DOHH2 (cell line): Measurements from ENCODE around the gene SMARCA4.

Experiments
- EZH2phosphoT487 ChIP-seq: fragments of 200-600 bp; sonication (generic); IDR thresholded peaks from 2 replicates; pipeline ENCODE4 v1.6.1; 2017; ENCODE audit warnings: borderline replicate concordance, mild to moderate bottlenecking, antibody characterized with exemption, low read length, moderate library complexity, mixed read lengths
- TF ChIP-seq, protein P1 (sequence below): fragments of 200-600 bp; sonication (generic); IDR thresholded peaks from one replicate; pipeline ENCODE4 v1.5.1; 2014; ENCODE audit warnings: antibody characterized with exemption, mild to moderate bottlenecking, low read depth, low read length; ENCODE audit not compliant: poor library complexity, severe bottlenecking

DNA sequence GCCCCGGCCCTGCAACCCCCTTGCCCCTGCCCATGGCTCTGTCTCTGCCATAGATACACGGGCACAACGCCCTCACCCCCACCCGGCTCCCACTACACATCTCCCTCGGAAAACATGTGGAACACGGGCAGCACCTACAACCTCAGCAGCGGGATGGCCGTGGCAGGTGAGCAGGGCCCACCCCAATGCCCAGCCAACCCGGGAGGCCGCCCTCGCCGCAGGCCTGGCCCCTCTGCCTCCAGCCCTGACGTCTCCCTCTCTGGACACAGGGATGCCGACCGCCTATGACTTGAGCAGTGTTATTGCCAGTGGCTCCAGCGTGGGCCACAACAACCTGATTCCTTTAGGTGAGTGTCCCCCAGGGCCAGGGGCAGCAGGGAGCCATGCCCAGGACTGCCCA lies 40.0 kb upstream of the SMARCA4 start:
- TF ChIP-seq, protein P1, sequence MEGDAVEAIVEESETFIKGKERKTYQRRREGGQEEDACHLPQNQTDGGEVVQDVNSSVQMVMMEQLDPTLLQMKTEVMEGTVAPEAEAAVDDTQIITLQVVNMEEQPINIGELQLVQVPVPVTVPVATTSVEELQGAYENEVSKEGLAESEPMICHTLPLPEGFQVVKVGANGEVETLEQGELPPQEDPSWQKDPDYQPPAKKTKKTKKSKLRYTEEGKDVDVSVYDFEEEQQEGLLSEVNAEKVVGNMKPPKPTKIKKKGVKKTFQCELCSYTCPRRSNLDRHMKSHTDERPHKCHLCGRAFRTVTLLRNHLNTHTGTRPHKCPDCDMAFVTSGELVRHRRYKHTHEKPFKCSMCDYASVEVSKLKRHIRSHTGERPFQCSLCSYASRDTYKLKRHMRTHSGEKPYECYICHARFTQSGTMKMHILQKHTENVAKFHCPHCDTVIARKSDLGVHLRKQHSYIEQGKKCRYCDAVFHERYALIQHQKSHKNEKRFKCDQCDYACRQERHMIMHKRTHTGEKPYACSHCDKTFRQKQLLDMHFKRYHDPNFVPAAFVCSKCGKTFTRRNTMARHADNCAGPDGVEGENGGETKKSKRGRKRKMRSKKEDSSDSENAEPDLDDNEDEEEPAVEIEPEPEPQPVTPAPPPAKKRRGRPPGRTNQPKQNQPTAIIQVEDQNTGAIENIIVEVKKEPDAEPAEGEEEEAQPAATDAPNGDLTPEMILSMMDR = no peak
- no peak for TF ChIP-seq EZH2phosphoT487
